Keratinocyte (primary cell): Measurements from ENCODE around the gene PADI6. TPM values are rescaled to one million over a fixed set of nuclear protein-coding genes. Genes with fewer than 3 reads are reported as not detected.

Experiments used
- DNase-seq: peaks from one replicate; pipeline ENCODE4 v3.0.0-alpha.2; 2011; ENCODE audit warnings: low read depth, missing footprints, low spot score
- FAIRE-seq: peaks from 2 replicates; lab custom pipeline; 2011; peaks lifted over from hg19 to GRCh38; lab: Jason Lieb, UNC
- H2AFZ ChIP-seq: 2 replicates; pipeline ENCODE4 v1.6.0; 2012; ENCODE audit warnings: low read length, control low read depth, inconsistent platforms; ENCODE audit not compliant: control insufficient read depth
- H3K27ac ChIP-seq: 2 replicates; pipeline ENCODE4 v1.5.1; 2011; ENCODE audit warnings: low read length; ENCODE audit not compliant: control insufficient read depth, insufficient read depth
- H3K27me3 ChIP-seq: 3 replicates; pipeline ENCODE4 v1.6.0; 2011; ENCODE audit warnings: low read length; ENCODE audit not compliant: control insufficient read depth, insufficient read depth; ENCODE audit errors: extremely low read depth
- H3K36me3 ChIP-seq, 2 experiments: 2 replicates in 1 of 2; 3 replicates in 1 of 2; pipeline ENCODE4 v1.5.1; 2011; ENCODE audit warnings: low read length in 2 of 2, mild to moderate bottlenecking in 1 of 2; ENCODE audit not compliant: control insufficient read depth in 2 of 2, insufficient read depth in 2 of 2; ENCODE audit errors: extremely low read depth in 1 of 2
- H3K4me1 ChIP-seq: 3 replicates; pipeline ENCODE4 v1.5.1; 2011; ENCODE audit warnings: low read length; ENCODE audit not compliant: control insufficient read depth, insufficient read depth; ENCODE audit errors: extremely low read depth
- H3K4me2 ChIP-seq: 3 replicates; pipeline ENCODE4 v1.6.0; 2011; ENCODE audit warnings: low read depth, low read length; ENCODE audit not compliant: control insufficient read depth, insufficient read depth; ENCODE audit errors: extremely low read depth
- H3K4me3 ChIP-seq, 3 experiments: fragments of 200-600 bp in 1 of 3; sonication (generic) in 1 of 3; 2 replicates in 2 of 3; 3 replicates in 1 of 3; pipeline ENCODE4 v1.5.1; 2011 to 2016; ENCODE audit warnings: low read length in 3 of 3, mild to moderate bottlenecking in 3 of 3, control low read depth in 2 of 3, inconsistent platforms in 1 of 3, low read depth in 1 of 3, mixed read lengths in 1 of 3, mixed run types in 1 of 3, moderate library complexity in 1 of 3; ENCODE audit not compliant: control insufficient read depth in 2 of 3, insufficient read depth in 2 of 3; ENCODE audit errors: extremely low read depth in 1 of 3
- H3K79me2 ChIP-seq: 2 replicates; pipeline ENCODE4 v1.6.0; 2012; ENCODE audit warnings: low read length; ENCODE audit not compliant: control insufficient read depth, insufficient read depth
- H3K9ac ChIP-seq: 3 replicates; pipeline ENCODE4 v1.6.0; 2011; ENCODE audit warnings: low read length; ENCODE audit not compliant: control insufficient read depth, insufficient read depth; ENCODE audit errors: extremely low read depth
- H3K9me1 ChIP-seq: 3 replicates; pipeline ENCODE4 v1.6.0; 2011; ENCODE audit warnings: low read length; ENCODE audit not compliant: control insufficient read depth, insufficient read depth; ENCODE audit errors: extremely low read depth
- H3K9me3 ChIP-seq: 2 replicates; pipeline ENCODE4 v1.5.1; 2012; ENCODE audit warnings: low read depth, low read length; ENCODE audit not compliant: control insufficient read depth
- H4K20me1 ChIP-seq: 3 replicates; pipeline ENCODE4 v1.6.0; 2011; ENCODE audit warnings: low read length; ENCODE audit not compliant: control insufficient read depth, insufficient read depth; ENCODE audit errors: extremely low read depth
- EZH2 ChIP-seq: IDR thresholded peaks from one replicate; pipeline ENCODE4 v1.6.1; 2012; ENCODE audit warnings: inconsistent platforms, mild to moderate bottlenecking, low read length, moderate library complexity
- dilution Hi-C: fragments of 300-500 bp; cut with MboI; formaldehyde crosslinking; loops from one replicate; pipeline ENCODE4 v1.7.0; 2020; ENCODE audit warnings: low sequenced_read_pairs; ENCODE audit not compliant: extremely low pct_ligation_motif_present
- polyA minus RNA-seq, 3 experiments: library from RNA; depleted of rRNA, polyadenylated mRNA; stranded (reverse); fragments of >200 nt; gene quantifications; 1 replicate in 1 of 3; 2 replicates in 1 of 3; 3 replicates in 1 of 3; pipeline ENCODE4 v1.2.3, GENCODE V29; 2011
- polyA plus RNA-seq, 5 experiments: library from polyadenylated mRNA; depleted of rRNA in 3 of 5; stranded (reverse) in 3 of 5; stranded (forward) in 1 of 5; unstranded in 1 of 5; fragments of >200 nt; gene quantifications; 1 replicate in 1 of 5; 2 replicates in 3 of 5; 3 replicates in 1 of 5; pipeline versions ENCODE4 v1.2.1 to v1.2.3, GENCODE V29; 2011 to 2012; ENCODE audit warnings: missing spikeins in 2 of 5, low read depth in 1 of 5, low replicate concordance in 1 of 5
- TF ChIP-seq, protein P1 (sequence below), 3 experiments: IDR thresholded peaks in 1 of 3; conservative IDR thresholded peaks in 1 of 3; optimal IDR thresholded peaks in 1 of 3; 2 replicates in 2 of 3; 3 replicates in 1 of 3; pipeline versions ENCODE3 to v1.5.1; 2011; ENCODE audit warnings: low read length in 3 of 3, mild to moderate bottlenecking in 3 of 3, moderate library complexity in 2 of 3, control low read depth in 1 of 3, inconsistent platforms in 1 of 3; ENCODE audit not compliant: insufficient read depth in 2 of 3; ENCODE audit errors: extremely low read depth in 1 of 3

Gene PADI6
- polyA plus RNA-seq (not detected in 3 replicates), polyA minus RNA-seq (not detected in 3 replicates)
- not detected for polyA plus RNA-seq (2011; ENCODE audit: low read depth)
- not detected in 2 replicates for polyA plus RNA-seq (2011; cell fraction: cytosol; rRNA removed)
- polyA plus RNA-seq (2011; cell fraction: nucleus; rRNA removed), result not detected in 2 replicates
- polyA plus RNA-seq (2012; ENCODE audit: low replicate concordance), result not detected in 2 replicates
- not detected for polyA minus RNA-seq (2011; cell fraction: cytosol; rRNA and poly(A)+ RNA removed)
- polyA minus RNA-seq (2011; cell fraction: nucleus; rRNA and poly(A)+ RNA removed), result not detected in 2 replicates

DNA sequence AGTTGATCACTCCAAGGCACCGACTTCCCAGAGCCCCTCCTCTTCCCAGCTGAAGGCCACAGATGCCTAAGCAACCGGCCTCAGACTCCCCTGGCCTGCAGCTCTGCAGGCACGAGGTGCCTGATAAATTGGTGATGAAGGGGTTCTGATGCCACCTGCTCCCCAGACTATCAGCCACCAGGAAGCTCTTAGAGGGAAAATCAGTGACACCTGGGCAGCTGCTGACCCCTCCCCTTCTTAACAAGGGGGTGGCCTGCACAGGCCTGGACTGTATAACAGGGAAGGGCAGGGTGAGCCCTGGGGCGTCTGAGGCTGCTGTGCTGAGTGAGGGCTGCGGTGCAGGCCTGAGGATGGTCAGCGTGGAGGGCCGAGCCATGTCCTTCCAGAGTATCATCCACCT lies at the start of gene PADI6:
PADI6 (plus strand) TSS at position 301 of the 400 bp plus-strand sequence; CDS start at position 351, 50 bp downstream.
- no peak for FAIRE-seq
- Histone ChIP-seq H4K20me1 (no peaks in the 10 kb centered on the region), H3K4me2 (peak within 1 kb of the TSS; percentile 32), H3K9me3 (no peaks in the 10 kb centered on the region), H3K36me3 (no peaks in the 10 kb centered on the region), H3K27ac (no peak within 1 kb of the TSS), H3K27me3 (no peaks in the 10 kb centered on the region), H3K9me1 (no peaks in the 10 kb centered on the region), H3K4me3 (no peak within 1 kb of the TSS), H3K79me2 (no peaks in the 10 kb centered on the region), H2AFZ (no peak within 1 kb of the TSS), H3K4me1 (peaks cover 29% of the 10 kb centered on the region), H3K9ac (no peak within 1 kb of the TSS)
- TF ChIP-seq EZH2, result no peak
- dilution Hi-C loops, result no loop called here
- no peak for DNase-seq

DNA sequence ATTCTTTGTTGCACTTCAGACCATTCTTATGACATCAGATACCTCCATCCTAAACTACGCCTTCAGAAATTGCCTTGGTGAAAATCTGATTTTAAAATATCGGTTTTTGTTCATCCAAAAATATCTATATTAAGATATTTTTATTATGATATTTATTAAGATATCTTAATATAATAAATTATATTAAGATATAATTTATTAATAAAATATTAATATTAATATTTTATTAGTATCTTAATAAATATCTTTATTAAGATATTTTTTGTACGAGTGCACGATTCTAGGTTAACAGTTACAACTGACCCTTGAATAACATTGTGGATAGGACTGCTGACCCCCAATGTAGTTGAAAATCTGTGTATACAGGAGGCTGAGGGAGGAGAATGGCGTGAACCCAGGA lies 43.1 kb upstream of the PADI6 start:
- no peak overlapping the region for H3K9ac ChIP-seq
- H3K9me3 ChIP-seq, result no peaks in the 10 kb centered on the region
- no peaks in the 10 kb centered on the region for H3K27me3 ChIP-seq
- H3K79me2 ChIP-seq, result no peaks in the 10 kb centered on the region
- no peaks in the 10 kb centered on the region for H3K36me3 ChIP-seq
- H3K4me1 ChIP-seq, result no peaks in the 10 kb centered on the region
- no peak overlapping the region for H3K4me3 ChIP-seq
- H3K4me2 ChIP-seq, result no peak overlapping the region
- dilution Hi-C loops, result no loop called here
- no peak overlapping the region for H2AFZ ChIP-seq
- no peaks in the 10 kb centered on the region for H4K20me1 ChIP-seq
- no peaks in the 10 kb centered on the region for H3K9me1 ChIP-seq
- no peak overlapping the region for H3K27ac ChIP-seq
- DNase-seq (no peak), FAIRE-seq (no peak)
- TF ChIP-seq, protein P1, sequence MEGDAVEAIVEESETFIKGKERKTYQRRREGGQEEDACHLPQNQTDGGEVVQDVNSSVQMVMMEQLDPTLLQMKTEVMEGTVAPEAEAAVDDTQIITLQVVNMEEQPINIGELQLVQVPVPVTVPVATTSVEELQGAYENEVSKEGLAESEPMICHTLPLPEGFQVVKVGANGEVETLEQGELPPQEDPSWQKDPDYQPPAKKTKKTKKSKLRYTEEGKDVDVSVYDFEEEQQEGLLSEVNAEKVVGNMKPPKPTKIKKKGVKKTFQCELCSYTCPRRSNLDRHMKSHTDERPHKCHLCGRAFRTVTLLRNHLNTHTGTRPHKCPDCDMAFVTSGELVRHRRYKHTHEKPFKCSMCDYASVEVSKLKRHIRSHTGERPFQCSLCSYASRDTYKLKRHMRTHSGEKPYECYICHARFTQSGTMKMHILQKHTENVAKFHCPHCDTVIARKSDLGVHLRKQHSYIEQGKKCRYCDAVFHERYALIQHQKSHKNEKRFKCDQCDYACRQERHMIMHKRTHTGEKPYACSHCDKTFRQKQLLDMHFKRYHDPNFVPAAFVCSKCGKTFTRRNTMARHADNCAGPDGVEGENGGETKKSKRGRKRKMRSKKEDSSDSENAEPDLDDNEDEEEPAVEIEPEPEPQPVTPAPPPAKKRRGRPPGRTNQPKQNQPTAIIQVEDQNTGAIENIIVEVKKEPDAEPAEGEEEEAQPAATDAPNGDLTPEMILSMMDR (optimal IDR thresholded peaks at IDR 0.05 in 1 of 3, IDR thresholded peaks at IDR 0.05 in 1 of 3, conservative IDR thresholded peaks at IDR 0.05 in 1 of 3; ENCODE audit: extremely low read depth in 1 of 3, insufficient read depth in 2 of 3, low read length in 3 of 3), result no peak
- no peak for TF ChIP-seq EZH2
